IPS-18c (cell line): ENCODE measurements around the gene KRT26.
"Not testable (repeated sequence)": the region's sequence is repeated elsewhere in the genome, so short reads cannot be mapped to it uniquely, and the experiment has no call there.

Experiments
- H3K4me3 ChIP-seq: 2 replicates; pipeline ENCODE4 v1.7.0; 2013; ENCODE audit warnings: low read depth, mild to moderate bottlenecking, low read length, moderate library complexity; ENCODE audit not compliant: insufficient read depth
- H3K9me3 ChIP-seq: one replicate; pipeline ENCODE4 v1.6.1; 2013; ENCODE audit warnings: mild to moderate bottlenecking, low read length, moderate library complexity; ENCODE audit not compliant: control insufficient read depth, insufficient read depth

KRT26 gene

DNA sequence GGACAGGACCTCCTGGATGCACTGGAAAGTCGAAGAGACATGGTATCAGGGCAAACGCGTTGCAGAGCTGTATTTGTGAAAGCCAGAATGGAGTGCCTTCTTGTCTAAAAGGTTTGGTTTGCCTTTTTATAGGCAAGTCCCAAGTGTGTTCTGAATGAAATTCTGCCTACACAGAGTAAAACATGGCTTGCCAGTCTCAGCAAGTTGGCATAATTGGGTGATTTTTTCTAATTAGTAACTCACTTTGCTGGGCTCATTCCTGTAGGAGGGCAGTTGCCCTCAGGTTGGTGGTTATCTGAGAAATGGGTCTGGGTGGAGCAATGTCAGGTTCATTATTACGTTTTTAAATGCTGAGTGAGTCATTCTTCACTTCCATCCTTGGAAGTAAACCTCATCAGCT is 16.8 kb downstream of the KRT26 start, which contains the start of gene KRT25:
KRT25 (minus strand) TSS at position 101 of the 400 bp plus-strand sequence; CDS start at position 41, 60 bp downstream.
- no peak within 1 kb of the TSS for H3K4me3 ChIP-seq
- H3K9me3 ChIP-seq, result no peaks in the 10 kb centered on the region

DNA sequence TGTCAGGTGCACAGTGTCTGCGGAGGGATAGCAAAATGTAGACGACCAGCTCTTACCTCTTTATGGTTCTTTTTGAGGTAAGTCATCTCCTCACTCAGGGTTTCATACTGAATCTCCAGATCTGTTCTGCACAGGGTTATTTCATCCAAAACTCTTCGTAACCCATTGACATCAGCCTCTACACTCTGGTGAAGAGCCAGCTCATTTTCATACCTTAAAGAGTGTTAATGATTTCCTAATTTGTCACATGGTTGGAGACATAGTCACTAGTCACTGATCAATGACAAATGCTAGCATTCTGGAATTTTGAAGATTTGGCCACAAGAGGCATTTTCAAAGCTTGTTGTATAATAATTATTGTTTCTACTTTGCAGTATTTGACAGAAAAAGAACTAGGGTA is 18.2 kb downstream of the KRT26 start:
- H3K9me3 ChIP-seq, result no peaks in the 10 kb centered on the region

DNA sequence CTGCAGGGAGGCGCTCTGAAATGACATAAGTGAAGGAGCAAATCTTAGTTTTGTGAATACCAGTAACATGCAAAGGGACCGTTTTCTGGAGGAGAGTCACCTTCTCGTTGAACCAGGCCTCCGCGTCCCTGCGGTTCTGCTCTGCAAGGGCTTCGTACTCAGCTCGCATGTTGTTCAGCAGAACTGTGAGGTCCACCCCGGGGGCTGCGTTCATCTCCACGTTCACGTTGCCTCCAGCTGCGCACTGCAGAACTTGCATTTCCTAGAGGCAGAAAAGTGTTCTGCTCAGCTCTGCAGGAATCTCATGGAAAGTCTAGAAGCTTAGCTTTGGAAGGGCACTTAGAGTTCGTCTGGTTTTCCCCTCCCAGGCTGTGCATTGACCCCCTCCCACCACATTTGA is 20.9 kb downstream of the KRT26 start:
- Histone ChIP-seq H3K9me3 (no peaks in the 10 kb centered on the region), H3K4me3 (no peak overlapping the region)

More for the DNA sequence above, 18.2 kb downstream of the KRT26 start:
- H3K4me3 ChIP-seq, result no peak overlapping the region

DNA sequence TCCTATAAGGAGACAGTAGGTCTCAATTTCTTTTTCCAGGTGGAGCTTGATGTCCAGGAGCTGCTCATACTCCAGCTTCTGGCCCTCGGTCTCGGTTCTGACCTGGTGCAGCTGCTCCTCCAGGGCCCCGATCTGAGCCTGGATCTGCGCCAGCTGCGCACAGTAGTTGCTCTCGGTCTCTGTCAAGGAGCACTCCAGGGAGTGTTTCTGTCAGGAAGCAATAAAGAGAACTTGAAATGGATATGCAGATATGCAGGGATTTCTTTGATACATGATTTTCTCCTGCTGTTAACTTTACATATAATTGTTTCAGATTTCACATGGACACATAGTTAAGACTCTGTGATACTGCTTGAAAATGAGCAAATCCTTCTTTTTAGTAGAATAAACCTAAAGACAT is 21.6 kb downstream of the KRT26 start:
- Histone ChIP-seq H3K9me3 (no peaks in the 10 kb centered on the region), H3K4me3 (no peak overlapping the region)

DNA sequence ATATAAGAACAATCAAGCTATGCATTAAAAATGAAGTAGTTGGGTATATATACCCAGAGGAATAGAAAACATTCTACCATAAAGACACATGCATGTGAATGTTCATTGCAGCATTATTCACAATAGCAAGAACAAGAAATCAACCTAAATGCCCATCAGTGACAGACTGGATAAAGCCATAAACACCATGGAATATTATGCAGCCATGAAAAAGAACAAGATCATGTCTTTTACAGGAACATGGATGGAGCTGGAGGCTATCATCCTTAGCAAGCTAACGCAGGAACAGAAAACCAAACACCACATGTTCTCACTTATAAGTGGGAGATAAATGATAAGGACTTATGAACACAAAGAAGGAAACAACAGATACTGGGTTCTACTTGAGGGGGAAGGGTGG is 23.3 kb downstream of the KRT26 start:
- not testable (repeated sequence) for H3K9me3 ChIP-seq, H3K4me3 ChIP-seq

DNA sequence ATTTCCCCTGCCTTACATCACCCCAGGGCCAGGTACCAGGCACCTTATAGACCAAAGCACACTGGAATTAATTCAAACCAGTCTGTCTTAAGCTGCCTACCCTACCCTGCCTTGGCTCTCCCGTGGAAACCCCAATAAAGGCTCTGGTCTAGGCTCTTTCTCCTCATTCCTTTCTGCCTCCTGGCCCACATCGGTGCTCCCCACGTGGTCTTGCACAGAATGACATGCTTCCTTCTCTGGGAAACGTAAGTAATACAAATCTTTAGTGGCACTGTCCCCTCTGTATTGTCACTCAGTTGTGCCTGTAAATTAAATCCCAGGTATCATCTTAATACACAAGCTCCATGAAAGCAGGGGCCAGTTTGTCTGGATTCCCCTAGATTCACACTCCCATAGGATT is 33.4 kb downstream of the KRT26 start:
- H3K4me3 ChIP-seq, result no peak overlapping the region
- no peaks in the 10 kb centered on the region for H3K9me3 ChIP-seq

DNA sequence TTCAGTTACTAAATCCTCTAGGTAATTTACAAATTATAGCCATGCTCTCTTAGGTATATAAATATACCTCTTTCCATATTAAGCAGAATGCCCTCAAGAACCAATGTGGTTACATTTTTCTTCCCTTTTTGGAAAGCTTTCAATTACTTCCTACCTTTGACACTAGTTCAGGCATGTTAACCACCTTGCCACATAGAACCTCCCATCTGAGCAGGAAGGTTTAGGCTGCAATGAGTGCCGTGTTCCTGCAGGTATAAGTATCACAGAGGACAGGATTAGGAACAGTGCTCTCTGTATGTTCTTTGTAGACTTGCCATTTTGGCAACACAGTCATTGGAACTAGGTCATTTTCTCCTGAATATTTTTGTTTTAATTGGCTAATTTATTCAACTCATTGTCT is 37.0 kb downstream of the KRT26 start:
- no peaks in the 10 kb centered on the region for H3K9me3 ChIP-seq
- no peak overlapping the region for H3K4me3 ChIP-seq

DNA sequence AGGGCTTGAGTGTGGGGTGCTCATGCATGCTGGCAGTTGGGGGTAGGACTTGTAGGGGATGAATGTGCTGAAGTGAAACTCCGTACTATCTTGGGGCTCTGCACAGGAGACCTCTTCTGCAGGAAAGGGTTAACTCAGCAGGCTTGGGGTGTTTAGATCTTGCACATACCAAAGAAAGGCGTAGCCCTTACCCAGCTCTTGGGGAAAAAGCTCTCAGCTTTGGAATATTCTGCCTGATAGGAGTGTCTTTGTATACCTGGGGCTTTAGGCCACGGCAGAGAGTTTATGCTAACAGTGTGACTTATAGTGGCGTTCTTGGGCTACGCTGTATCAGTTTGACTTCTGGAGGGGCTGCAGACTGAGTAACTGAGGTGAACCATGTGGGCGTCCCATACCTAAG is 38.0 kb downstream of the KRT26 start:
- no peaks in the 10 kb centered on the region for H3K9me3 ChIP-seq
- H3K4me3 ChIP-seq, result no peak overlapping the region

DNA sequence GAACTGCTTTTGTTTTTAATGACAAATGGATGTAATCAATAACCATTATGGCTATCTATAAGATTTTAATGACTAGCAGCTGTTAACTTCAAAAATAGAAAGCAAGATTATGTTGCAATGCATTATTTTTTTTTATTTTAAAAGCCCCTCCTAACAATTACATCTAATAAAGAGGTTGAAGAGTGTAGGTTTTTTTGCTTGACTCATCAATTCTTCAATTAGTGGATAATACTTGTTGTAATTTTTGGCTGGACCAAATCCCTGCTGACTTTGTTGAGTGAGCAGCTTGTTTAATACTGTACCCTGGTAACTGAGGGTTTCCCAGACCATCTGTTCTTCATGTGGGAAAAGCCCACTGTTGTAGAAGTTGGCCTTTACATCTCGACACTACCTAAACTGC is 41.0 kb downstream of the KRT26 start:
- no peaks in the 10 kb centered on the region for H3K9me3 ChIP-seq
- no peak overlapping the region for H3K4me3 ChIP-seq

DNA sequence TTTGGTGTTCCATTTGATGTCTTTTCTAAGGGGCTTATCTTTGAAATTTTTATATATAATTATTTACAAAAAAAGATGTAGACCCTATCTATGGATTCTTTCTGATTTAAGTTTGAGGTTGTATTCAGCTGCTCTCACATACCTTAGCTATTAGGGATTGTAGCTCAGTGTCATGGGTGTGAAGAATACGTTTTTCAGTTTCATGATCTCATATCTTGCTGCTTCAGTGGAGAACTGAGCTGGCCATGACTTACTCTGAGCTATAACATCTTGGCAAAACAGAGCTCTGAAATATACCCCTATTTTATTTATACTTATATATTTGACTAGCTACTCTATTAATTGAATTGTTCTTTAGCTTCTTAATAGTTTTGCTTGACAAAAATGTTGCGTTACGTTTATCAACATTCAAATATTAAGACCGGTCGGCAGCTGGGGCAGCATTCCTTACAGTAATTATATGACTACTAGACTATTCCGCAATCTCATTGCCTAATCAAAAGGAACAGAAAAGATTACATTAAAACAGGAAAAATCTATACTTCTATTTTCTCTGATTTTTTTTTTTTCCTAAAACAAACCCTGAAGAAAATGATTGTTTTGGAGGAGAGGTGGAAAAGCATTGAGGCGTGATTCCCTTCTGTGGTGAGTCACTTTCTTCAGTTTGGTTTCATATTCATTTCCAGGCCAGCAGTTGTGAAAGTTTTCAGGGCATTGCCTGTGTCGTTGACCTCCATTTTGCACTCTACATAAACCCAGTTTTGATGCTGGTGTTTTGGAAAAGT is 44.4 kb downstream of the KRT26 start:
- no peak overlapping the region for H3K4me3 ChIP-seq
- no peaks in the 10 kb centered on the region for H3K9me3 ChIP-seq

DNA sequence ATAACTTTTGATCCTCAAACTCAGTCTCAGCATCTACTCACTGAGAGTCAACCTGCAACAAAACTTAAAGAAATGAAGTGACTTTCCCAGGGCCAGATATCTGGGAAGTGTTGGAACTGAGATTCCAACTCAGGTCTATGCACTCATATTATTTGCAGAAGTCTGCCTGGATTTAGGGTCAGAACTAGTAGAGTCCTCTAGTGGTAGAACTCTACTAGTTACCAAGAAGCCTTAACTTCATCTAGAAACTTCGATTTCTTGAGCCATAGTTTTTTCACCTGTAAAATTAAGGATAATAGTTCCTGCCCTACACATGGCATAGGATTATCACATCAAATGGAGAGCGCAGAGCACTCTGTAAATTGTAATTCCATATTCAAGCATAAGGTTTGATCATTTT is 45.1 kb downstream of the KRT26 start:
- Histone ChIP-seq H3K9me3 (no peaks in the 10 kb centered on the region), H3K4me3 (no peak overlapping the region)

DNA sequence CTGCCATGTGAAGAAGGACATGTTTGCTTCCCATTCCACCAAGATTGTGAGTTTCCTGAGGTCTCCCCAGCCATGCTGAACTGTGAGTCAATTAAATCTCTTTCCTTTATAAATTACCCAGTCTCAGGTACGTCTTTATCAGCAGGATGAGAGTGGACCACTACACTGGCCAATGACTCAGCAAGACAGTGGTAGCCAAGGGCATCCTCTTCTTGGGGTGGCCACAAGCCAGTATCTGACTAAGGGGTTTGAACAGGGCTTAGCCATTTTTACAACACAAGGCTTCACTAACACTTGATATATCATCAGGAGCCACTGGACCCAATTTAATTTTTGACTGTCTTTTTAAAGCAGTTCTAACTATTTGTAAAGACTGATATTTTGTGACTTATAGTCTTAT is 47.3 kb downstream of the KRT26 start:
- Histone ChIP-seq H3K9me3 (no peaks in the 10 kb centered on the region), H3K4me3 (no peak overlapping the region)

DNA sequence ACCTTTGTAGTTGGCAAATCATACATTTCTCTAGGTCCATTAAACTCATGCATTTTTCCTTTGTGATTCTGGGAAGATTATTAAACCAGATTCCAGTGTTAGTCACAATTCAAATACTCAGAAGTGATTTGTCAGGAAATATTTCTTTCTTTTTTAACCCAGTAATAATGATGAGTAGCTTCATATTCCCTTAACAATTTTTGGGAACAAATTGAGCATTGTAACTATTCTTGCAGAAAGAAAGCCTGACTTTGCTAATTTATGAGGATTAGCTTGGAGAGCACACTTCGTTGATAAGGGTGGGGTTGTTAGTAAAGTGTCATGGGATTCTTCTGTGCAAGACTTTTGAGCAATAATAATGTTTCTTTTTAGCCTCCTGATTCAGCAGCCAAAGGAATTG is 49.8 kb downstream of the KRT26 start:
- H3K4me3 ChIP-seq, result no peak overlapping the region
- H3K9me3 ChIP-seq, result no peaks in the 10 kb centered on the region

DNA sequence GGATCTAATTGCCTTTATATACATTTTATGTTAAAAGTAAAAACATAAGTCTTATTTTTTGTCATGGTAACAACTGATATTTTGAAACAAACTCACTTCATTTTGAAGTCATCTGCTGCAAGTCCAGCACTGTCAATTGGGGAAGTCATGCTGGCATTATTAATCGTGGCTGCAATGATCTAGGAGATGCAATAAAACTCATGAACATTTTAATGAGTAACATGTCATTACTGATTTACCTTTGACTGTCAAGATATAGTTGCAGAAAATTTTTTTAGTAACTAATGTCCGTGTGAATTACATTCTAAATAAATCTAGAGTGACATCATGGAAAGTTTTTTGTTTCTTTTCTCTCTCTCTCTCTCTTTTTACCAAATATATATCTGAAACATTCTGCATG is 51.1 kb downstream of the KRT26 start:
- Histone ChIP-seq H3K9me3 (no peaks in the 10 kb centered on the region), H3K4me3 (no peak overlapping the region)

DNA sequence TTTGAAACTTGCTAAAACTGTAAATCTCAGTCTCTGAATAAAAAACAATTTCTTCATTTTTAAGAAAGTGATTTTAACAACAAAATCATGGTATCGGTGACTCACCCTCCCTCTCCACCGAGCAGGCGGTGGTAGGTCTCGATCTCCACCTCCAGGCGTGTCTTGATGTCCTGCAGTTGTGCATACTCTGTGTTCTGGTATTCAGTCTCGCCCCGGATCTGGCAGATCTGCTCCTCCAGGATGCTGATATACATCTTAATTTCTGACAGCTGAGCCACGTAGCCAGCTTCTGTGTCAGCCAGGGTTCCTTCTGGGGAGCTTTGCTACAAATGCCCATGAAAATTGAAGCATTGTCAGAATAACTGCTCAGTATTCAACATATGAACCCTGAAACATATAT is 53.1 kb downstream of the KRT26 start:
- Histone ChIP-seq H3K4me3 (no peak overlapping the region), H3K9me3 (no peaks in the 10 kb centered on the region)

DNA sequence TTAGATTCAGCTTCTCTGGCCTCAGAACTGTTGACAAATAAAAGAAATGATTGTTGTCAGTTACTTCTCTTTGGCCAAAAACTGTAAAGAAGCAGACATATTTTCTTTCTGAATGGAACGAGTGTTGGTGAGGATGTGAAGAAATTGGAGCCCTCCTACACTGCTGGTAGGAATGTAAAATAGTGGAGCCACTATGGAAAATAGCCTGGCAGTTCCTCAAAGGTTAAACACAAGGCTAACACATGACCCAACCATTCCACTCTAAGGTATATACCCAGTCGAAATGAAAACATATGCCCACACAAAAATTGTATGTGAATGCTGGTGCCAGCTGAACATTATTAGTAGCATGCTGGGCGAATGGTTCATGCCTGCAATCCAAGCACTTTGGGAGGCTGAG is 54.2 kb downstream of the KRT26 start:
- H3K4me3 ChIP-seq, result no peak overlapping the region
- no peaks in the 10 kb centered on the region for H3K9me3 ChIP-seq
